ENCODE data around the gene LEF1. TPM values are rescaled to one million over a fixed set of nuclear protein-coding genes. Genes with fewer than 3 reads are reported as not detected.

LEF1 gene
- total RNA-seq, 1 experiment from 2014 or later = not detected

DNA sequence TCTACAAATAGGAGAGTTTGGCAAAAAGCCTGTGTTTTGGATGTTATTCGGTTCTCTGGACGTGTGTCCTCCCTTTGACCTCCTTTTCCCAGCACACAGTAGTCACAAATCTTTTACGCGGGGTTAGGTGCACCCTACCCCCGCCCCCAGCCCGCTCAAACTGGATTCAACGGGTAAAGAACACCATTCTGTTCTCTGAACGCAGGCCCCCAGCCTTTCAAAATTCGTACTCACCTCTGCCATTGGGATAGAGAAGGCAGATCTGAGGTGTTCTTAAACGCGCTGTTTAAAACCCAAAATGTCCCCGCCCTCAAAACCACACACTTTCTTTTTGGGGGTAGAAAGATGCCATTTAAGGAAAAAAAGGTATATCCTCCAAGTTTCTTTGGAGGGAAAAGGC lies 2.7 kb downstream of the LEF1 start:
- H3K4me3 ChIP-seq = no peak overlapping the region
- H3K36me3 ChIP-seq = no peaks in the 10 kb centered on the region
- peaks cover 47% of the 10 kb centered on the region for H3K27me3 ChIP-seq
- no peaks in the 10 kb centered on the region for H3K9me3 ChIP-seq
- DNase-seq = no peak

DNA sequence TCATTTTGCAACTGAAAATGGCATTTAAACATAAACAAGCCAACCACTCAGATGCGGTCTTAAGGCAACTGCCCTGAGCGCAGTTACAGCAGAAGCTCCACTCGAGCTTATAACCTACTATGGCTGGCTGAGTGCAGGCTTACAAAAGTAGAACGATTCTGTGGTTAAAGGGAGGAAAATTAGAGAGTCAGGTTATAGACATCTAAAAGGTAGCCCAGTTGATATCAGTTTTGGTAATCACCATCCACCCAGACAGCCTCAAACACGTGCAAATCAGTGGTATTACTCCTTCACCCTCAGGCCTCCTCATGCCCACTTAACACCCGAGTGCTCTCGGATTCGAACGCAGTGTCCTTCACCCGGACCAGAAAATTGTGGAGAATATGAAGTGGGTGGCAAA lies 3.1 kb downstream of the LEF1 start:
- Histone ChIP-seq H3K27me3 (peaks cover 43% of the 10 kb centered on the region), H3K4me3 (no peak overlapping the region), H3K36me3 (no peaks in the 10 kb centered on the region), H3K9me3 (no peaks in the 10 kb centered on the region)
- DNase-seq = no peak

DNA sequence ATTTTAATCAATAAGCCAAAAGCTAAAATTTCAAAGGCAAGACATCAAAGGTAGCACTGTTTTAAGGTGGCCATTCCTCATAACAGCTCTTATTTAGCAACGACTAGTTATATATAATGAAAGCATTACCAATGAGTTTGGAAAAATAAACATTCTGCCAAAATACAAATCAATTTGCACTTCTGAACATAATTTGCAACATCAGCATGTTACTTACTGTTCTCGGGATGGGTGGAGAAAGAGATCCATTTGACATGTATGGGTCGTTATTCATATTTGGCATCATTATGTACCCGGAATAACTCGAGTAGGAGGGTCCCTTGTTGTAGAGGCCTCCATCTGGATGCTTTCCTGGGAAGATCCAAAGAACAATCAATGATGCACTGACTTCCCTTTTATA lies 5.4 kb downstream of the LEF1 start:
- peaks cover 22% of the 10 kb centered on the region for H3K27me3 ChIP-seq
- no peaks in the 10 kb centered on the region for H3K36me3 ChIP-seq
- no peaks in the 10 kb centered on the region for H3K9me3 ChIP-seq
- no peak for DNase-seq
- no peak overlapping the region for H3K4me3 ChIP-seq

DNA sequence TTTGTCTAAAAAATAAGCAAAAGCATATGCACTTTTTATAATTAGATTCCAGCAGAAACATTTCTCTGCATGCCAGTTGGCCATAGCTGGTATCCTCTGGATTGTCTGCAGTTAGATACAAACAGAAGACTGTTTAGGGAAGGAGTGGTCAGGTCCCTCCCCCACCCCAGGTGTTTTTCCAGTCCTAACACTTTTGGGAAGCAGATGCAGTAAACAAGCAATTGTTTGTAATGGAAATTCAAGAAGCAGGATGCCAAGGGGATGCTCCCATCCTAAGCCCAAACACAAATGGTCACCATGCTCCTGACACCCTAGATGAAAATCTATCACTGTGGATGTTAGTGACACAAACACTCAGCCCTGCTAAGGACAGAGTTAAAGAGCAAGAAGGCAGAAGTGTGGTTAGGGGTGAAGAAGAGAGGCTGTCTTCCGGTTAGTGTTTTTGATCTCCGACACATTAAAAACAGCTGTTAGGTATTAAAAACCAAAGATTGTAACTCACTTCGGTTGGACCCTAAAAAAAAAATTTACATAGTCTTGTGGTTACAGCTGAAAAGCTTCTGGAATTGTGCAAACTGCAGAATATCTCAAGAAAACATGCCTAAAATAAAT lies 7.9 kb downstream of the LEF1 start:
- H3K9me3 ChIP-seq = no peaks in the 10 kb centered on the region
- peaks cover 5% of the 10 kb centered on the region; the same call in 1 of the 2 replicates for H3K27me3 ChIP-seq
- no peak overlapping the region for H3K4me3 ChIP-seq
- H3K36me3 ChIP-seq = no peaks in the 10 kb centered on the region
- no peak for DNase-seq

DNA sequence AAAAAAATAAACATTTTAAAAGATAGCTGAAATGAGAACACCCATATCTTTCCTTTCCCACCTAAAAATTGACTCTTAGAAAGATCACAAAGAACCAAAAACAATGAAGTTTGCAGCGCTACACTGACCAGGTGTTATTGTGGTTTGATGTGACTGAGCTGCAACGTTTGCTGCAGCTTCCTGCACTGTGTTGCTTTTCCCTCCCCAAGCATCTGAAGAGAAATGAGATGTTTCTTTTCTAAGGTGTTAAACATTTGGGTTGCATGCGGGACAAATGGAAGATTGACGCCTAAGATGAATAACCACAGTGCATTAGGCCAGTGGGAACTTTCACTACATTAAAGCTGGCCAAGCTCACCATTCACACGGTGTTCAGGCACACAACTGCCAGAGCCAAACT lies 8.9 kb downstream of the LEF1 start:
- H3K36me3 ChIP-seq = no peaks in the 10 kb centered on the region
- no peak overlapping the region for H3K4me3 ChIP-seq
- DNase-seq = no peak
- H3K27me3 ChIP-seq = peaks cover 5% of the 10 kb centered on the region; the same call in 1 of the 2 replicates
- H3K9me3 ChIP-seq = no peaks in the 10 kb centered on the region

DNA sequence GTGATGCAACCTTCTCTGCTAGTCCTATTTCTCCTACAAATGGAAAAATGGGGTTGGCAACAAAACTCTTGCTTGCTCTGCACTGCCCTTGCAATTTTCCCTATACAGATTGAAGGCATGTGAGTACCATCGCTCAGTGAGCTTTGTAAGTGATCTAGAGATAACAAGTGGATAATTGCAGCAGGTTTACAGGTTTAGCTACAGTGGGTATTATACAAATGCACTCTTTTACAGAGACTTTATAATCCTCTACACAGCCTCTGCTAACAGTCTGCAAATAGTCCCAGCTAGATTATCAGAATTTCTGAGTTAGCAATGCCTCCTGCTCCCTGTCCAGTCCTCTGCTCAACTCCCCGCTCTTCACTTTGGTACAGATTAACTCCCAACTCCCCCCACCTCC lies 11.1 kb downstream of the LEF1 start:
- no peak for DNase-seq
- peaks cover 5% of the 10 kb centered on the region; the same call in 1 of the 2 replicates for H3K27me3 ChIP-seq
- H3K4me3 ChIP-seq = no peak overlapping the region
- H3K36me3 ChIP-seq = no peaks in the 10 kb centered on the region
- H3K9me3 ChIP-seq = no peaks in the 10 kb centered on the region

DNA sequence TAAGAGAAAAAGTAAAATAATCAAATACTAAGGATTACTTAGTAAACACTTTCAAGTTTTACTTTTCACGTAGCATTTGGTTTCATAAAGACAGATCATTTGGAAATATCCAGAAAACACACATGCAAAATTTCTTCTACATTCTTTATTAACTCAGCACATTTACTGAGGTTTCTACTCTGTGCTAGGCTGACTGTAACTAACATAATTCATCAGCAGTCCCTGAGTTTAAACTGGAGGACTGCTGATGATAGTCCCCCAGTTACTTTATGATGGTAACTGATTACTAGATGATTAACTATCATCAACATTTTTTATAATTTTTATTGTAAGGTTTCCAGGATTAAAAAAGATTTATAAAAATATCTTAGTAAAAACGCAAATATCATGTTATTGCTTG lies 12.3 kb downstream of the LEF1 start:
- Histone ChIP-seq H3K36me3 (no peaks in the 10 kb centered on the region), H3K4me3 (no peak overlapping the region), H3K27me3 (peaks cover 2% of the 10 kb centered on the region; the same call in 1 of the 2 replicates), H3K9me3 (no peaks in the 10 kb centered on the region)
- no peak for DNase-seq

DNA sequence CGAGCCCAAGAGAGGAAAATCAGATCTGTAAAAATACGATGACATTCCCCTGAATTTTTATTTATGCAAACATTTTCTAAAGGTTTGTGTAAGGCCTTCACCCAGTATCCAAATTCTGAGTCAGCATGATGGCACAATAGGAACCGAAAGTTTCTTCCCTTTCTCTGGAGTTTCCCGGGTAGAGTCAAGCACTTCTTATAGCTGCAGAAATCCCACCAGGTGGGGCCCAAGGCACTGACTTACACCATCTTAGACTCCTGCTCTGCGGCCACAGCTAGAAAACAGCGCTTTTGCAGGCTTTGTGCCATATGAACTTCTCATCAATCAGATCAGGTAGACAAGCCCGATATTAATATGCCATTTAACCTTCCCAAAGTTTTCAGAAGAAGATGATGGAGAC lies 13.4 kb downstream of the LEF1 start:
- Histone ChIP-seq H3K27me3 (0 out of 2 replicates have a peak, but pooled peaks cover 2% of the 10 kb centered on the region), H3K9me3 (no peaks in the 10 kb centered on the region), H3K36me3 (no peaks in the 10 kb centered on the region), H3K4me3 (no peak overlapping the region)
- DNase-seq = no peak

DNA sequence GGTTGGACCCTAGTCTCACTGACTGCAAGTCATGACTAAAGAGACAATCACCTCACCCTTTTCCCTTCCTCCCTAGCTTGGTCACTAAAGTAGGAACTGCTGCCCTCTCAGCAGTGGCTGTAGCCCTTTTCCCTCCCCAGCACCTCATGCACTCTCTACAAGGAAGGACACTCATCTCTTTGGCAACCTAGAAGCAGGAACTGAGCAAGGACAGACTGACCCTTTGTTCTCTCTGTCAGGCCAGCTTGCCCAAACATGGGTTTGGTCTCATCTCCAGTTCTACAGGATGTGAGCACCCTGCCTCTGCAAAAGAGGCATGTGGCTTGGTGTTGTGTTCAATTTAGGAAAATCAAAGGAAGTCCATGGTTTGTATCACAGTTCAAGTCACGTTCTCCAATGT lies 15.8 kb downstream of the LEF1 start:
- no peak for DNase-seq
- Histone ChIP-seq H3K36me3 (no peaks in the 10 kb centered on the region), H3K27me3 (no peaks in the 10 kb centered on the region), H3K4me3 (no peak overlapping the region), H3K9me3 (no peaks in the 10 kb centered on the region)

DNA sequence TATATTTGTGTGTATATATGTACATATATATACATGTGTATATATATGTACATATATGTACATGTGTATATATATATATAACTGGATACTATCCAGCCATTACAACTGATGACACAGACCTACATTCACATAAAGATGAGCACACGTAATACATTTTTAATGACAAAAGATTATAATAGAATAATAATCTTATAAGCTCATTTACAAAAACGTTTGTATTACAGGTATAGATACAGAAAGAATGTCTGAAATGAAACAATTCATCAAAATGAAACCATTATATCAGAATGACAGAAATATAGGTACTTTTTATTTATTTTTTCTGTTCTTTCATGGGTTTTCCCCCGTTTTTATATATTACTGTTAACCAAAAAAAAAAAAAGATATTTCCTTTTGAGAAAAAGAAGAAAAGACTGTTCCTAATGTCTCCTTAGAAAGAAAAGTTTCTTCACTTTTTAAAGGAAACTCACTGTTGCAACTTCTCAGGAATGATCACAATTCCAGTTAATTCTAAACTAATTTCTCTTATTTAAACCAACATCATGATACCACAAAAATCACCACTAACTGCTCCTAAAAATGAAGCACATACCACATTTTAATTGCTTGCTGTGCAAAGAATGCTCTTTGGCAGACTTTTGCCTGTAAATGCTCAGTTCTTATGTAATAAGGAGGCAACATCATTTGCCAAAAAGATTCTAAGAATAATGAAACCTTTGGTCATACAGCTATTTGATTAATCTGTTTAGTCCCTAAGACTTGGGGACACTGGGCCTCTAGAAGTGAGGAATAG lies 18.9 kb downstream of the LEF1 start:
- Histone ChIP-seq H3K27me3 (no peaks in the 10 kb centered on the region), H3K4me3 (no peak overlapping the region), H3K36me3 (no peaks in the 10 kb centered on the region), H3K9me3 (no peaks in the 10 kb centered on the region)
- DNase-seq = no peak

DNA sequence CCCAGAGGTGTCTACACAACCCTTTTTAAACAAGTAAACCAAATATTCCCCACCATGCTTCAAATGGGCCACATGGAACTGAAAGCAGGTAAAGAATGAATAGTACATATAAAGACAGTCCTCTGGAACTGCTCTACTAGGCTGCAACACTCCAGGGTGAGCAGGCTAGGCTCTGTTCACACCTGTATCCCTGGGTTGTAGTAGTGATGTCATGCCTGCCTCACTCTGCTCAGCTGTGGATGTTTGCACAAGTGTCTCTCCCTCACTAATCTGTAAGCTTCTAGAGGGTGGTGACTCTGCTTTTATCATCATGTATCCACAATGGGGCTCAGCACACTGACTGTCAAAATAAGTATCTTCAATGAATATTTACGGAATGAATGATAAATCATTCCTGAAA lies 20.4 kb downstream of the LEF1 start:
- H3K4me3 ChIP-seq = no peak overlapping the region
- H3K9me3 ChIP-seq = no peaks in the 10 kb centered on the region
- H3K36me3 ChIP-seq = no peaks in the 10 kb centered on the region
- no peak for DNase-seq
- no peaks in the 10 kb centered on the region for H3K27me3 ChIP-seq

DNA sequence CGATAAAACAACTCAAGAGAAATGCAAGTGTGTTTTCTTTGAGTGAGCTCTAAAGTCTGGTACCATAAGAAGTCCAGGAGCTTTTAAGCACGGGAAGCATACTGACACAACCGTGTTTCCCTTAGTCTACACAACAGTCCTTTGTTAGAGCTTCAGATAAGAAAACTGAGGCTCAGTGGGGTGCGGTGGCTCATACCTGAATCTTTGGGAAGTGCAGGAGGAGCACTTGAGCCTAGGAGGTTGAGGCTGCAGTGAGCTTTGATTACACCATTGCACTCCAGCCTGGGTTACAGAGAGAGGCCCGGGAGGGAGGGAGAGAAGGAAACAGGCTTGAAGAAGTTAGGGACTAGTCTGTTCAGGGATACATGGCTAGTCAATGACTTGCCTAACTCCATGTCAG lies 21.9 kb downstream of the LEF1 start:
- no peaks in the 10 kb centered on the region for H3K27me3 ChIP-seq
- no peaks in the 10 kb centered on the region for H3K9me3 ChIP-seq
- DNase-seq = no peak
- no peaks in the 10 kb centered on the region for H3K36me3 ChIP-seq
- no peak overlapping the region for H3K4me3 ChIP-seq

DNA sequence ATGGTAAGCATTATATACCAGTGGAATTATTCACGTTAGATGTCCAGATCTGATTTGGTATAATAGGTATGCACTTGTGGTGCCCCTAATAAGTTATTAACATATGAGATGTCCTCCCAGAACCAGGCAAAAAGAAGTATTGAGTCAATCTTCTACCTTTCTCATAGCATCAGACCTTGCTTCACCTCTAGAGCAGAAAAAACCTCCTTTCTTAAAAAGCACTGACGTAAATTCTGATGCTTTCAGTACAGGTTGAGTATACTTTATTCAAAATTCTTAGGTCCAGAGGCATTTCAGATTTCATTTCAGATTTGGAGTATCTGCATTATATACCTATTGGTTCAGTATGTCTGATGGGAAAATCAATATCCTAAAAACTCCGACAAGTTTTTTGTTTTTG lies 22.4 kb downstream of the LEF1 start:
- H3K4me3 ChIP-seq = no peak overlapping the region
- no peaks in the 10 kb centered on the region for H3K36me3 ChIP-seq

DNA sequence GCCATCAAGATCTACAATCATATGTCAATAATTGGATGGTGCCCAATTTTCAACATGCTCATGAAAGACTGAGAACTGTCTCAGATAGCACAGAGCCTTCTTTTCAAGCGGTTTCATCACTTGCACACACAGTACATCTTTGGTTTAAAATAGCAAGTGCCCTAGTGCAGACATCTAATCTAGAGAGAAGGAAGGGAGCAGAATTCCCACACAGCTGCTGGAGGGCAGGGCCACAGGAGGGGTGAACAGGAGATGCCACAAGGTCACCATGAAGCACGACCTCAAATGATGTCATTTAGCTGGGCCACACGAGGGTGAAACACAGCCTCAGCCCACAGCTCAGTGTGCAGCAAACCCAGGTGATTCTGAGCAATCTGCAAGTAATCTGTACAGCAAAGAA lies 24.3 kb downstream of the LEF1 start:
- H3K4me3 ChIP-seq = no peak overlapping the region
- DNase-seq = no peak
- no peaks in the 10 kb centered on the region for H3K9me3 ChIP-seq
- no peaks in the 10 kb centered on the region for H3K36me3 ChIP-seq
- no peaks in the 10 kb centered on the region for H3K27me3 ChIP-seq

More for the DNA sequence above, 22.4 kb downstream of the LEF1 start:
- no peaks in the 10 kb centered on the region for H3K27me3 ChIP-seq
- H3K9me3 ChIP-seq = no peaks in the 10 kb centered on the region
- no peak for DNase-seq

DNA sequence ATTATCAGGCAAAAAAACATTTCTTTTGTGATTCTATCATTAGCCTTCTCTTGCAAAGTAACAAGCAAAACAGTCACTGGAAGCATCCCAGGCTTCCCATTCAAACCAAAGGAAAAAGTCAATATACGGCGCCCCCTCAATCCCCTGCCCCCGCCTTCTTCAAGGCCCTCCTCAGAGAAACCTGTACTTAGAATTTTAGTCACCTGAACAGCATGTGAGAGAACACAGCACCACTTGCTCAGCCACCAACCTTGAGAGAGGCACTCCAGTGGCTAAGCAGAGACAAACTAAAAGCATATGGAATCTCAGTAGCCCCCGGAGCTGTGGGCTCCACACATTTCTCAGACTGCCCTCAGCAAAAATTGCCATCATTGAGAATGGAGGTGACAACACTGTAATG lies 25.2 kb downstream of the LEF1 start:
- Histone ChIP-seq H3K4me3 (no peak overlapping the region), H3K9me3 (no peaks in the 10 kb centered on the region), H3K27me3 (no peaks in the 10 kb centered on the region), H3K36me3 (no peaks in the 10 kb centered on the region)
- no peak for DNase-seq

DNA sequence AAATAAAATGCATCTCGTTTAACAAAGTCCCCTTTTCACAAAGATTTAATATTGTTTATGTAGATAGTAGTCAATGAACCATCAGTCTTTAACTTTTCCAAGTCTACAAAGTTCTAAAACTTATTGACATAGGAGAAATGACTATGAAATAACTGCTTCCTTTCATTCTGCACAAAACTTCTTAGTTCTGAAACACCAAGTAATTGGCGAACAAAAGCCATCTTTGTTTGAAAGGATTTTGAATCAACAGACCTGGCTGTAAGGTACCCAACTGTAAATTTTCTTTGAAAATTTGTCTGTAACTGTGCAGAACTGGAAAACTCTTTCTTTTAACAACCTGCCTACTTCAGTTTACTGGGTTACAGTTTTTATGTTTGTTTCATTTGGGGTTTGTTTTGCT lies 25.9 kb downstream of the LEF1 start:
- Histone ChIP-seq H3K36me3 (no peaks in the 10 kb centered on the region), H3K9me3 (no peaks in the 10 kb centered on the region), H3K27me3 (no peaks in the 10 kb centered on the region), H3K4me3 (no peak overlapping the region)
- DNase-seq = no peak

DNA sequence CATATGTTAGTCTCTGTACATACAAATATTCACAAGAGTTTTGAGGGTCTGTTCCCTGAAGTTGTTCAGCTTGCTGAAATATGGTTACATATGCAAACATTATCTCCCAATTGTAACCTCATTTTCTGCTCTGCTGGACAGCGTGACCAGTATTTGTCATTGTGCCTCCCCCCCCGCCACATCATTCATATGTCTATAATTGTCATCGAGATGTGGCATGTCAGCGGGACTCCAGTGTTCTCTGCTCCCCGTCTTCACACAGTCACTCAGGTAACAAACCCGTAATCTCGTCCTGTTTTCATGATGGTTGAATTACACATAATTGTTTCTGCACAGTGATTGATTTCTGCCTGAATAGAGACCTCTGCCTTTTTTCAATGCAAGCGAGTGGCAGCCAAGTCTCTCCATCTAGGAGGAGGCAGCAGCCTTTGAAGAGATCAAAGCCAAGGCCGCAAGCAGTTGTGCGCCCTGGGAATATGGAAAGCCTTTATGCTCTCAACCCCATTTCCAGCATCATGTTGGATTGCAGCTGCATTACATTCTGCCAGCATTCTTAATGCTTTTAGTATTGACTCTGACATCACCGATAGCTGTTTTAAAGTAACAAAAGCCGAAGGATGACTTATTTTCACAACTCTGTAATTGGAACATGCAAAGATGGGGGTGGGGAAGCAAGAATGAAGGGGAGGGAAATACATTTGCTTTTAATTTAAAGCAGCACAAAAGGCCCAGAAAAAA lies 27.4 kb downstream of the LEF1 start:
- no peaks in the 10 kb centered on the region for H3K27me3 ChIP-seq
- no peaks in the 10 kb centered on the region for H3K9me3 ChIP-seq
- H3K4me3 ChIP-seq = no peak overlapping the region
- DNase-seq = no peak
- H3K36me3 ChIP-seq = no peaks in the 10 kb centered on the region
